K562 (cell line): ENCODE results near the gene NDUFAF8. TPM values are rescaled to one million over a fixed set of nuclear protein-coding genes. Genes with fewer than 3 reads are reported as not detected.

Experiments used
- BRD9 ChIP-seq: fragments of 450-650 bp; IDR thresholded peaks from 2 replicates; pipeline ENCODE4 v1.6.1; 2018; ENCODE audit warnings: low read depth; ENCODE audit not compliant: partially characterized antibody
- CCNT2 ChIP-seq: IDR thresholded peaks from 2 replicates; pipeline ENCODE4 v1.6.1; 2011; ENCODE audit warnings: borderline replicate concordance, low read depth, mild to moderate bottlenecking, moderate library complexity, mixed read lengths, low read length; ENCODE audit not compliant: insufficient read length; ENCODE audit errors: extremely low read depth
- CHD1 ChIP-seq: fragments of 200-600 bp; sonication (generic); IDR thresholded peaks from one replicate; pipeline ENCODE4 v1.6.1; 2012; ENCODE audit warnings: mild to moderate bottlenecking, moderate library complexity, low read length, inconsistent platforms
- FOXM1 ChIP-seq, 2 experiments: fragments of 450-650 bp in 1 of 2; sonication (generic) in 1 of 2; formaldehyde crosslinking in 1 of 2; IDR thresholded peaks; 2 replicates each; pipeline versions ENCODE4 v1.6.1 to v1.9.0; 2017 to 2022; ENCODE audit warnings: low read depth in 2 of 2, mild to moderate bottlenecking in 2 of 2, missing genetic modification reagents in 1 of 2, moderate library complexity in 1 of 2
- JUN ChIP-seq, 2 experiments: sonication (generic) in 1 of 2; formaldehyde crosslinking in 1 of 2; IDR thresholded peaks; 2 replicates each; pipeline versions ENCODE4 v1.6.1 to v1.8.0; 2012 to 2022; ENCODE audit warnings: borderline replicate concordance in 2 of 2, mild to moderate bottlenecking in 2 of 2, improper control_type of control experiment in 1 of 2, low read depth in 1 of 2, low read length in 1 of 2, missing genetic modification reagents in 1 of 2
- KDM1A ChIP-seq, 2 experiments: fragments of 450-650 bp; IDR thresholded peaks; 2 replicates each; pipeline ENCODE4 v1.6.1; 2016; ENCODE audit warnings: mild to moderate bottlenecking in 2 of 2
- MGA ChIP-seq: fragments of 450-650 bp; IDR thresholded peaks from 2 replicates; pipeline ENCODE4 v1.6.1; 2016; ENCODE audit warnings: mild to moderate bottlenecking, moderate library complexity
- MTA3 ChIP-seq: fragments of 450-650 bp; formaldehyde crosslinking; IDR thresholded peaks from 2 replicates; pipeline ENCODE4 v1.6.1; 2017; ENCODE audit warnings: mild to moderate bottlenecking, borderline replicate concordance
- SMARCC2 ChIP-seq: fragments of 450-650 bp; IDR thresholded peaks from 2 replicates; pipeline ENCODE4 v1.6.1; 2017; ENCODE audit warnings: antibody characterized with exemption, moderate library complexity, mild to moderate bottlenecking, low read depth
- ZBTB11 ChIP-seq, 3 experiments: fragments of 200-800 bp in 1 of 3; fragments of 250-450 bp in 1 of 3; fragments of 450-650 bp in 1 of 3; sonication (Bioruptor Pico) in 1 of 3; sonication (Bioruptor generic) in 1 of 3; formaldehyde crosslinking in 1 of 3; IDR thresholded peaks; 2 replicates each; pipeline versions ENCODE4 v1.6.1 to v1.8.0; 2016 to 2022; ENCODE audit warnings: mild to moderate bottlenecking in 2 of 3, missing genetic modification characterization in 2 of 3, missing compliant biosample characterization in 1 of 3, moderate library complexity in 1 of 3
- polyA plus RNA-seq, 8 experiments: library from polyadenylated mRNA; depleted of rRNA in 4 of 8; stranded (reverse) in 5 of 8; unstranded in 3 of 8; fragments of >200 nt; fragmentation: Nextera tagmentation in 2 of 8; fragmentation: Illumina TruSeq in 1 of 8; extraction: Ambion mirVana in 2 of 8; extraction: Trizol in 1 of 8; gene quantifications; 2 replicates each; pipeline versions ENCODE4 v1.2.1 to v1.2.3, GENCODE V29; 2011 to 2014; ENCODE audit warnings: inconsistent platforms in 1 of 8, missing spikeins in 1 of 8
- total RNA-seq, 7 experiments: library from RNA; depleted of rRNA in 6 of 7; stranded (reverse); fragments of >200 nt in 6 of 7; fragmentation: Illumina TruSeq in 2 of 7; extraction: Trizol in 2 of 7; gene quantifications; 2 replicates each; pipeline versions ENCODE4 v1.2.1 to v1.2.3, GENCODE V29; 2011 to 2021; ENCODE audit warnings: low replicate concordance in 1 of 7

NDUFAF8 gene
- total and polyA plus RNA-seq, 9 of the 15 experiments (the other 6 are each of a cell fraction or from before 2014, with no cell fraction given), result 13.5 to 144 (median 90.0) TPM

- TF ChIP-seq FOXM1 (IDR thresholded peaks at IDR 0.05; ENCODE audit: low read depth) (no peak), FOXM1 (CRISPR knock-in tag; IDR thresholded peaks at IDR 0.05; ENCODE audit: low read depth) (no peak), MTA3 (no peak), KDM1A (IDR thresholded peaks at IDR 0.05) (no peak), JUN (IDR thresholded peaks at IDR 0.05; ENCODE audit: borderline replicate concordance, low read depth, low read length) (no peak), JUN (CRISPR knock-in tag; IDR thresholded peaks at IDR 0.05; ENCODE audit: borderline replicate concordance) (no peak), SMARCC2 (no peak), BRD9 (no peak), ZBTB11 (CRISPR knock-in tag; IDR thresholded peaks at IDR 0.05) (peak in 1 of 3 experiments; percentile 39; a peak in 1 of 6 replicates), MGA (peak; percentile 67), CHD1 (peak; percentile 27), CCNT2 (no peak)
Measured at GRCh38 chr17:81239714-81240555, 817 bp downstream of the NDUFAF8 start (continued).
